Gastrocnemius medialis (tissue), 4 donors: ENCODE measurements around the gene APAF1. TPM values are rescaled to one million over a fixed set of nuclear protein-coding genes. Genes with fewer than 3 reads are reported as not detected.
"Not testable (repeated sequence)": the region's sequence is repeated elsewhere in the genome, so short reads cannot be mapped to it uniquely, and the experiment has no call there.

Experiments used
- ATAC-seq, 2 donors: fragments of 150-250 bp; one replicate each; pipeline ENCODE4 v1.9.1; 2016
- DNase-seq, 2 donors: peaks; one replicate each; pipeline ENCODE4 v3.0.0-alpha.2; 2019
- H3K27ac ChIP-seq, 4 donors: fragments of 200-600 bp; sonication (generic); 1 replicate in 1 of 4; 2 replicates in 3 of 4; pipeline ENCODE4 v1.5.1; 2016 to 2018; ENCODE audit warnings: mild to moderate bottlenecking in 2 of 4, moderate library complexity in 1 of 4
- H3K27me3 ChIP-seq, 3 donors: fragments of 200-600 bp; sonication (generic) in 2 of 3; 1 replicate in 1 of 3; 2 replicates in 2 of 3; pipeline versions ENCODE4 v1.5.1 to v1.6.0; 2016 to 2019; ENCODE audit warnings: mild to moderate bottlenecking in 1 of 3, moderate library complexity in 1 of 3
- H3K36me3 ChIP-seq, 2 donors: fragments of 200-600 bp; sonication (generic) in 1 of 2; one replicate each; pipeline ENCODE4 v1.5.1; 2017 to 2018
- H3K4me1 ChIP-seq, 2 donors: fragments of 200-600 bp; sonication (generic) in 1 of 2; one replicate each; pipeline ENCODE4 v1.5.1; 2016 to 2017; ENCODE audit warnings: mild to moderate bottlenecking in 2 of 2
- H3K4me3 ChIP-seq, 4 donors: fragments of 200-600 bp; sonication (generic) in 3 of 4; 1 replicate in 1 of 4; 2 replicates in 3 of 4; pipeline ENCODE4 v1.5.1; 2016 to 2019; ENCODE audit warnings: mild to moderate bottlenecking in 2 of 4
- H3K9me3 ChIP-seq, 3 donors: fragments of 200-600 bp; sonication (generic) in 2 of 3; 1 replicate in 1 of 3; 2 replicates in 2 of 3; pipeline ENCODE4 v1.5.1; 2016 to 2019
- POLR2A ChIP-seq, 2 donors: fragments of 450-650 bp; IDR thresholded peaks; one replicate each; pipeline ENCODE4 v1.6.1; 2017; ENCODE audit warnings: antibody characterized with exemption in 2 of 2, mild to moderate bottlenecking in 2 of 2, moderate library complexity in 2 of 2
- in situ Hi-C, 4 donors: fragments of 200-750 bp; cut with MboI; loops; one replicate each; pipeline versions ENCODE4 v1.15.0 to v1.8.0; 2017; ENCODE audit warnings: low sequenced_read_pairs in 4 of 4
- intact Hi-C: fragments of 100-400 bp; cut with DNase I; formaldehyde crosslinking; loops from one replicate; pipeline ENCODE4 v1.15.1; 2023; ENCODE audit warnings: low total_unique reads
- total RNA-seq, 4 donors: library from RNA; depleted of rRNA; stranded (reverse); fragments of >200 nt; gene quantifications; one replicate each; pipeline versions ENCODE4 v1.1.0 to v1.2.3, GENCODE V29; 2016
- TF ChIP-seq, protein P1 (sequence below), 5 experiments: fragments of 450-650 bp in 3 of 5; fragments of 200-600 bp in 2 of 5; sonication (generic) in 2 of 5; IDR thresholded peaks in 4 of 5; conservative IDR thresholded peaks in 1 of 5; 1 replicate in 4 of 5; 2 replicates in 1 of 5; pipeline ENCODE4 v1.5.1; 2016 to 2019; ENCODE audit warnings: antibody characterized with exemption in 5 of 5, mild to moderate bottlenecking in 3 of 5, moderate library complexity in 3 of 5

APAF1 gene
- total RNA-seq, 4 donors from 2014 or later: 5.8 to 11.5 (median 7.0) TPM

DNA sequence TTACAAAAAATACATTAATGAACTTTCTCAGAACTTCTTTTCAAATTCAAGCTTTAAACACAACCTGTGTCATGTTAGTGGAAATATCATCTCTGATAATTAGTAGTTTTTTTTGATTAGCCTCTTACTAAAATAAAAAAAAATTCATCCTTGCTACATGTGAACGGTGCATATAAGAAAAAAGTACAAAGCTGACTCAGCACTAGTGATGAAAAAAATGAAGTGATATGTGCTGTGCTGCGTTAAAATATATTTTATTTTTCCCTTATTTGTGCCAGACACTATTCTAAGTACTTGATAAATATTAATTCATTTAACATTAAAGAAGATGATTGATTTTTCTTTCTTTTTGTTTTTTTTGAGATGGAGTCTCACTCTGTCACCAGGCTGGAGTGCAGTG is 8.0 kb upstream of the APAF1 start:
- Histone ChIP-seq H3K4me3 (no peak overlapping the region), H3K27ac (no peak overlapping the region), H3K27me3 (no peaks in the 10 kb centered on the region), H3K36me3 (no peaks in the 10 kb centered on the region), H3K4me1 (no peaks in the 10 kb centered on the region), H3K9me3 (no peaks in the 10 kb centered on the region)
- intact Hi-C loops: no loop called here
- in situ Hi-C loops: no loop called here
- ATAC-seq: no peak
- TF ChIP-seq POLR2A (IDR thresholded peaks at IDR 0.05): no peak
- TF ChIP-seq, protein P1, sequence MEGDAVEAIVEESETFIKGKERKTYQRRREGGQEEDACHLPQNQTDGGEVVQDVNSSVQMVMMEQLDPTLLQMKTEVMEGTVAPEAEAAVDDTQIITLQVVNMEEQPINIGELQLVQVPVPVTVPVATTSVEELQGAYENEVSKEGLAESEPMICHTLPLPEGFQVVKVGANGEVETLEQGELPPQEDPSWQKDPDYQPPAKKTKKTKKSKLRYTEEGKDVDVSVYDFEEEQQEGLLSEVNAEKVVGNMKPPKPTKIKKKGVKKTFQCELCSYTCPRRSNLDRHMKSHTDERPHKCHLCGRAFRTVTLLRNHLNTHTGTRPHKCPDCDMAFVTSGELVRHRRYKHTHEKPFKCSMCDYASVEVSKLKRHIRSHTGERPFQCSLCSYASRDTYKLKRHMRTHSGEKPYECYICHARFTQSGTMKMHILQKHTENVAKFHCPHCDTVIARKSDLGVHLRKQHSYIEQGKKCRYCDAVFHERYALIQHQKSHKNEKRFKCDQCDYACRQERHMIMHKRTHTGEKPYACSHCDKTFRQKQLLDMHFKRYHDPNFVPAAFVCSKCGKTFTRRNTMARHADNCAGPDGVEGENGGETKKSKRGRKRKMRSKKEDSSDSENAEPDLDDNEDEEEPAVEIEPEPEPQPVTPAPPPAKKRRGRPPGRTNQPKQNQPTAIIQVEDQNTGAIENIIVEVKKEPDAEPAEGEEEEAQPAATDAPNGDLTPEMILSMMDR (IDR thresholded peaks at IDR 0.05 in 4 of 5, conservative IDR thresholded peaks at IDR 0.05 in 1 of 5): no peak
- DNase-seq: no peak

DNA sequence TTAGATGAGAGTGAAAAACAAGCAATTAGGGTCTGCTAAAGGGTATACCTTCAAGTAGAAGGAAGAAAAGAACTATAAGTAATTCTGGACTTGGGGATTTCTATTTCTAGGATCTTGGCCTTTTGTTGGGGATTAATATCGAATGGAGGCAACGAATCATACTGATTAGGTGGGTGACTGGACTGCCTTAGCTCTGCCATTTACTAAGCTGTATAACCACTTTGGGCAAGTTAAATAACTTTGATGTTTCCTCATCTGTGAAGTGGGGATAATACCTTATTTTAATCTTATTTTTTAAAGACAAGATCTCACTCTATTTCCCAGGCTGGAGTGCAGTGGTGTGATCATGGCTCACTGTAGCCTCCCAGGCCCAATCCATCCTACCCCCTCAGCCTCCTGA is 7.1 kb upstream of the APAF1 start:
- no peak for TF ChIP-seq POLR2A (IDR thresholded peaks at IDR 0.05)
- TF ChIP-seq, protein P1 (IDR thresholded peaks at IDR 0.05 in 4 of 5, conservative IDR thresholded peaks at IDR 0.05 in 1 of 5): no peak
- intact Hi-C loops: no loop called here
- Histone ChIP-seq H3K4me3 (no peak overlapping the region), H3K27ac (no peak overlapping the region), H3K36me3 (no peaks in the 10 kb centered on the region), H3K4me1 (no peaks in the 10 kb centered on the region), H3K9me3 (no peaks in the 10 kb centered on the region), H3K27me3 (no peaks in the 10 kb centered on the region)
- DNase-seq: no peak
- in situ Hi-C loops: no loop called here
- ATAC-seq: no peak

DNA sequence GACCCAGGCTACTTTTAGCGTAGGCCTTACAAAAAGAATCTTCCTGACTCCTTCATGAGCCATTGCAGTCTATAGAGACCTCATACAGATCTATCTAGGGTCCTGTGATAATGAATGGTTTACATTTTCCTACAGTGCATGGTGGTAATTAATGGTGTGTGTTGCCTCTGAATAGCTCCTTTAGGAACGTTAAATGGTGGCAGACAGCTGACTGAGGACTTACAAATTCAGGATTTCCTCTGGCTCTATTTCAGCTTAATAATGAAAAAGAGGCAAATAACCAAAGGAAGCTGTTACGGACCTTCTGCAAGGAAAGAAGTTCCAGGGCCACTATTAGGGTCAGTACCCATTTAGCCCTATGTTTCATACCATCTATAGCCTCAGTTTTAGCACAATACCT is 5.6 kb upstream of the APAF1 start:
- DNase-seq: no peak
- no peaks in the 10 kb centered on the region for H3K27me3 ChIP-seq

DNA sequence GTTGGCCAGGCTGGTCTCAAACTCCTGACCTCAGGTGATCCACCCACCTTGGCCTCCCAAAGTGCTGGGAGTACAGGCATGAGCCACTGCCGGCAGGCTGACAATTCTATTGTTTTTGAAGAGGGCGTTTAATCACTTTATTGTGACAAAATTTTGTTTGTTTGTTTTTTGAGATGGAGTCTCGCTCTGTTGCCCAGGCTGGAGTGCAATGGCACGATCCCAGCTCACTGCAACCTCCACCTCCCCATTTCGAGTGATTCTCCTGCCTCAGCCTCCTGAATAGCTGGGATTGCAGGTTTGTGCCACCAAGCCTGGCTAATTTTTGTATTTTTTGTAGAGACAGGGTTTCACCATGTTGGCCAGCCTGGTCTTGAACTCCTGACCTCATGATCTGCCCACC is 2.3 kb upstream of the APAF1 start:
- H3K4me1 ChIP-seq: peaks cover 17 to 24% of the 10 kb centered on the region in 2 donors
- H3K36me3 ChIP-seq, H3K9me3 ChIP-seq, H3K27me3 ChIP-seq, ATAC-seq, intact Hi-C loops, DNase-seq, H3K27ac ChIP-seq, H3K4me3 ChIP-seq: not testable (repeated sequence)
- in situ Hi-C loops: loop anchor here in 1 of 4 donors (5.0 kb wide), 1 partner anchor 40 kb away; no protein-coding TSS in a partner anchor

More for the DNA sequence above, 5.6 kb upstream of the APAF1 start:
- Histone ChIP-seq H3K36me3 (no peaks in the 10 kb centered on the region), H3K4me1 (peaks cover 0 to 6% of the 10 kb centered on the region in 2 donors), H3K9me3 (no peaks in the 10 kb centered on the region), H3K27ac (no peak overlapping the region), H3K4me3 (no peak overlapping the region)
- ATAC-seq: no peak
- TF ChIP-seq, protein P1 (IDR thresholded peaks at IDR 0.05 in 4 of 5, conservative IDR thresholded peaks at IDR 0.05 in 1 of 5): no peak
- TF ChIP-seq POLR2A (IDR thresholded peaks at IDR 0.05): no peak
- in situ Hi-C loops: no loop called here
- intact Hi-C loops: no loop called here

DNA sequence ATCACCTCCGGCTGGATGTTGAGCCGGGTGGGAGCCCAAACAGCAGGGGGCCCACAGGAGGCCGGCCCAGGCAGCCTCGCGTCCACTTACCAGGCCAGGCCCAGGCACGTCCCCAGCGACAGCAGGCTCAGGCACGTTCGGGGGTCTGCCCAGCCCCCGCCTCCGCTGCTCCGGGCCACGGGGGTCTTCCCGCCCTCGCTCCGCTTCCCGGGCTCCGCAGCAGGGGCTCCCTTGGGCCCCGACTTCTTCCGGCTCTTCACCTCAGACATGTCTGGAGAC is 718 bp upstream of the APAF1 start:
- in situ Hi-C loops: loop anchor here in 1 of 4 donors (5.0 kb wide), 1 partner anchor 42 kb away; no protein-coding TSS in a partner anchor
- H3K27me3 ChIP-seq: no peaks in the 10 kb centered on the region
- peak in 1 of 2 donors; percentile 9 for ATAC-seq

More for the DNA sequence above, 718 bp upstream of the APAF1 start:
- Histone ChIP-seq H3K4me3 (peak overlapping the region; percentile 87 to 96 (median 90)), H3K36me3 (peaks cover 0 to 11% of the 10 kb centered on the region in 2 donors), H3K4me1 (peaks cover 20 to 24% of the 10 kb centered on the region in 2 donors), H3K27ac (peak overlapping the region; percentile 85 to 90 (median 88)), H3K9me3 (no peaks in the 10 kb centered on the region)
- no peak for TF ChIP-seq POLR2A (IDR thresholded peaks at IDR 0.05)
- TF ChIP-seq, protein P1 (IDR thresholded peaks at IDR 0.05 in 4 of 5, conservative IDR thresholded peaks at IDR 0.05 in 1 of 5): peak in 3 of 5 experiments; percentile 6 to 29 (median 7)
- DNase-seq: no peak
- intact Hi-C loops: loop anchor here (2.0 kb wide), 1 partner anchor 142 kb away; no protein-coding TSS in a partner anchor
